GM21576 (cell line): ENCODE measurements around the gene SHISA5.
"Not testable (repeated sequence)": the region's sequence is repeated elsewhere in the genome, so short reads cannot be mapped to it uniquely, and the experiment has no call there.

Experiments used
- ATAC-seq: cut with Tn5 transposase; IDR thresholded peaks from one replicate; pipeline ENCODE4 v1.9.1; 2021; ENCODE audit warnings: mild to moderate bottlenecking, moderate library complexity; ENCODE audit not compliant: unreplicated experiment

Gene SHISA5

DNA sequence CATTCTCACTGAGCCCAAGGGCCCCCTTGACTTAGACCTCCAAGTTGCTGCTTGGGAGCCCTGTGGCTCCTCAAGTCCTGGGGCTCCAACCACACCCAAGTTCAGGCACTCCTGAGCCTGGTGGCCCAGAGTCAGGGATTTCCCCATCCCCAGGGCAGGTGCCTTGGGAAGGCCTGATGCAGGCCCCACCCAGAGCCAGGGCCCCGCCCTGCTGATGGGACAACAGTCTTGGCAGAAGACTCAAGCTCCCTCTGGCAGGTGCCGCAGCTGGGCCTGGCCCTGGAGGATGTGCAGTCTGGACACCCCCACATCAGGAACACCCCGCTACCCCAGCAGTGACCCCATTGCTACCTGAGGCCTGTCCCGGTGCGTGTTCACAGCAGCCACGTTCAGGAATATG, 17.7 kb upstream of the SHISA5 start:
- ATAC-seq: no peak

DNA sequence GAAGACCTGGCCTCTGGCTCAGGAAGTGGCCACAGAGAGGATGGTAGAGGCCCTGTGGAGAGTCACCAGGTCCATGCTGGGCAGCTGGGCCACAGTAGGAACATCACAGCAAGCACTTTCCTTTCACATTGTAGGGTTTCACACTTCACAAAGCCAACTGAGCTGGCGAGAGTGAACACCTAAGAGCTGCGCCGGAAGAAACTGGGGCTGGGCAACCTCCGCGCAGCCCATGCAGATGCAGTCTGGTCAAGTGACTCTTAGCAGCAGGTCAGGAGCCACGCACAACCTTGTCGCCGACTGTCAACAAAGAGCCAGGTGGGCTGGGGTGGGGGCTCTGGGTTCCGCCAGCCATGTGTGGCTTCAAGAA, 15.3 kb upstream of the SHISA5 start:
- no peak for ATAC-seq

DNA sequence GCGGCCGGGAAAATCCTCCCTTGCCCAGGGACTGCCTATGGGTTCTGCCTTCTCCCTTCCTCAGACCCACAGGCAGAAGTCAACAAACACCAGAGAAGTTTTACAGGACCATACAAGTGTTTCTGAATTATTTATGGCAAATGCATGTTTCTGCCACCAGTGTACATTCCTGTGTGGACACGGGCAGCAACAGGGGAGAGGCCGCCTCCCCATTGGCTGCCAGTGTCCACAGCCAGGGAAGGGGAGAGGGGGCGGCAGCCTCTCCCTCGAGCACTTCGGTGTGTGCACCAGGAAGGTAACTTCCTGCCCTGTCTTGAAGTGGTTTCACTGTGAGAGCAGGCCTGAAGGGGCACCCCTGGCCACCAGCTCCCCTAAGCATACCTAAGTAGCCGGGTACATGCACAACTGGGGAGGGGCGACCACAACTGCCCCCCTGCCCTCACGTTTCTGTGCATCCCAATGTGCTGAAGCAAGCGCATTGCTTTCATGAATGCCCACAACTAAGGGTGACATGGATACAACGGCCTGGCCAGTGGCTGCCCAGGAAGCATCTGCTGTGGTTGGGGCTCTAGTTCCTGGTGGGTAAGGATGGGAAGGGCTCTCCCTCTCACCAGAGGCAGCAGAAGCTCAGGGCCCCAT, 14.8 kb upstream of the SHISA5 start:
- no peak for ATAC-seq

DNA sequence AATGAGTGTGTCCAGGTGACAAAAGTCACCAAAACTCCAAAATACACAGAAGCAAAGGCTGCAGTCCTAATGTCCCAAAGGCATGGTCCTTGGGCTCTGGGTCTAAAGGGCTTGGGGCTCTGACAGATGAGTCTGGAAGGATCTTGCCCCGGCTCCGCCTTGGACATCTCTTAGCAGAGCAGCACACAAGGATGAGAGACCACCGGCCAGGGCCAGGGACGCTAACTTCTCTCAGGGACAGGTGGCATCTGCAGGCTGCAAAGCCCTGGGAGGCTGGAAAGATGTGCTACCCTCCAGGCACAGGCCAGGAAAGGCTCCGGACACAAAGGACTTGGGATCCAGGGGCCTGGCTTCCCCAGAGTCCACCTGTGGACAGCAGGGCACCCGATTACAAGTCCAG, 14.1 kb upstream of the SHISA5 start:
- no peak for ATAC-seq

DNA sequence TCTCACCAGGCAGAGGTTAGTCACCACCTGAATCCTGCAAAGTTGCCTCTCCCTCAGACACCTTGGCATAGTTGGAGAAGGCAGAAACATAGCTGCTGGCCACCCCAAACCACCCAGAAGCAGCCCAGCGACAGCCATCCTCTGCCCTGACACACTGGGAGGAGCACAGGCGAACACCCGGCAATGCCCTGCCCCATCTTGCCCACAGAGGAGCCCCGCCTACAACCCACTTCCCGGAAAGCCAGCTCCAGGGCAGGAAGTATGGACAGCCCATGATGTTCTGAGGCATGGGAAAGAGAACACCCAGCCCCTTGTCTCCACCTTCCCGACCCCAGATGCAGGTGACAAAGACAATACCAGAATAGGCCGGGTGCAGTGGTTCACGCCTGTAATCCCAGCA, 12.6 kb upstream of the SHISA5 start:
- ATAC-seq: no peak

DNA sequence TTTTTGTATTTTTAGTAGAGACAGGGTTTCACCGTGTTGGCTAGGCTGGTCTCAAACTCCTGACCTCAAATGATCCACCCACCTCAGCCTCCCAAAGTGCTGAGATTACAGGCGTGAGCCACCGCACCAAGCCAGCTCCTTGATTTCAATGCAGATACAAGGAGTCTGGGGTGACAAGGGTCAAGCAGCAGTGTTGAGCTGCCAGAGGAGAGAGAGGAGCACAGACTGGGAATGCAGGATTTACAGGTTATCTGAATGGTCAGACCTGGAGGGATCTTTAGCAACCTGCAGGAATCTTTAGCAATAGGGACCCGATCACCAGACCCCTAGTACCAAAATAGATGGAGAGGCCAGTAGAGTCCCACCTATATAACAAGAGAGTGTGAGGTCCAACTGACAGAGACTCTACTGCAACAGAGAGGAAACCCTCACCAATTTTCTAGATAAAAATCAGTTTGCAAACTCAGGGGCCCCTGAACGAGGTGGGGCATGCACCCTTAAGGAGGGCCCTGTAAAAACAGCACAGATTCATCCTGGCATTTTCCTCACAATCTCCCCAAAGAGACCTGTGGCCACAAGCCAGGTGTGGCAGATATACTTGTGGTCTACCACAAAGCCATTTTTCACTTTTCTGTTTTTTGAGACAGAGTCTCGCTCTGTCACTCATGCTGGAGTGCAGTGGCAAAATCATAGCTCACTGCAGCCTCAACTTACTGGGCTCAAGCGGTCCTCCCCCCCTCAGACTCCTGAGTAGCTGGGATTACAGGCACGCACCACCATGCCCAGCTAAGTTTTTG, 10.7 kb upstream of the SHISA5 start:
- ATAC-seq: no peak

DNA sequence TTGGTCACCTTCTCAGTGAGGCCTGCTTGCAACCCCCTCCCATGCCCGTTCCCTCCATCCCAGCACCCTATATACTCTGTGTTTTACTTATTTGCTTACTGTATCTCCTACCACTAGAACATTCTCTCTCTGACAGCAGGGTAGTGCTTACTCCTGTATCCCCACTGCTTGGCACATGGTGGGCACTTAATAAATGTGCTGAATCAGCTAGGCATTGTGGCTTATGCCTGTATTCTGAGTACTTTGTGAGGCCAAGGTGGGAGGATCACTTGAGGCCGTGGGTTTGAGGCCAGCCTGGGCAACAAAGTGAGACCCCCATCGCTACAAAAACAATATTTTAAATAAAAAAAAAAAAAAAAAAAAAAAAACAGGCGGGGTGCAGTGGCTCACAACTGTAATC, 7.6 kb upstream of the SHISA5 start:
- no peak for ATAC-seq

DNA sequence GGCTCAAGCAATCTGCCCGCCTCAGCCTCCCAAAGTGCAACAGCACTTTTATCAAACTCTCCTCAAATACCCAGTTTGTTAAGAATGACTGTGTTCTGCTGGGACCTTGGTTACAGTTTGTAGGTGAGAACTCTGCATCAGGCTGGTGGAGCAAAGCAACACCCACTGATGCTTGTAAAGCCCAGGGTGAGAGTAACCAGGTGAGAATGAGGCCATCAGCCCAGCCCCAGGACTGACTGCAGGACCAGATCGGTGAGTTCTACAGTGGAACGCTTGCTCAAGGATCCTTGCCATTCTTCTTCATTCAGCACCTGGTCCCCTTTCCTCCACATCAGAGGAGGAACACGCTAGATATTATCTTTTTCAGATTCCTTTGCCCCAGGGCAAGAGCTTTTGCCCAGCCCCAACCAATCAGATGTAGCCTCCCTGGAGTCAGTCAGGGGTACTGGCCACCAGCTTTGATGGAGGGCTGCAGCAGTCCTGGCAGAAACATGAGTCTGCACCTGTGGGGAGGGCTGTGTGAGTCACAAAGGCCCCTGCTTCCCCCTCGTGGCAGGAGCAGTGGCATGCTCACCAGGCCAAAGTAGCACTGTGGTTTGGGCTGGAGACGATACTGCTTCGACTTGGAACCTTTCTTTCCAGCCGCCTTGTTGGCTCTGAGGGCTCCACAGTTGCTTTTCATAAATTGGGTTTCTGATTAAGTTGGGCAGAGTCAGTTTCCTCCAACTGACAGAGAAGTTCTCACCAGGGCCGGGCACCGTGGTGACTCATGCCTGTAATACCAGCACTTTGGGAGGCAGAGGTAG, 3.5 kb upstream of the SHISA5 start:
- ATAC-seq: peak; percentile 60

DNA sequence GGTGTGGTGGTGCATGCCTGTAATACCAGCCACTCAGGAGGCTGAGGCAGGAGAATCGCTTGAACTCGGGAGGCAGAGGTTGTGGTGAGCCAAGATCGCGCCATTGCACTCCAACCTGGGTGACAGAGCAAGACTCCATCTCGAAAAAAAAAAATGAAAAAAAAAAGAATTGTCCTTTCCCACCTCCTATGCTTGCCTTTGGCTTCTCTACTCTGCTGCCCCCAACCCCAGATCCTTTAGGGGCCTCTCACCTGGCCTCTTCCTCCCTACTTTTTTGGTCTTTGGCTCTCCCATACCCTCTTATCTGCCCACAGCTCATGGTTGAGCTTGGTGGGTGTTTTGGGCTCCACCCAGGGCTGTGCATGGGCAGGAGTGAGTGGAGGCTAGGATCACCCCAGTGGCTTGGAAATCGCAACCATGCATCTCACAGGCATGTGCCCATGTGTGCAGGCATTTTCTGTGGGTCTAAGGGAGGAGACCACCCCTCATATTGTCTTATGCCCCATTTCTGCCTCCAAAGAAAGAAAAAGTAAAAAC, 2.1 kb upstream of the SHISA5 start:
- no peak for ATAC-seq

DNA sequence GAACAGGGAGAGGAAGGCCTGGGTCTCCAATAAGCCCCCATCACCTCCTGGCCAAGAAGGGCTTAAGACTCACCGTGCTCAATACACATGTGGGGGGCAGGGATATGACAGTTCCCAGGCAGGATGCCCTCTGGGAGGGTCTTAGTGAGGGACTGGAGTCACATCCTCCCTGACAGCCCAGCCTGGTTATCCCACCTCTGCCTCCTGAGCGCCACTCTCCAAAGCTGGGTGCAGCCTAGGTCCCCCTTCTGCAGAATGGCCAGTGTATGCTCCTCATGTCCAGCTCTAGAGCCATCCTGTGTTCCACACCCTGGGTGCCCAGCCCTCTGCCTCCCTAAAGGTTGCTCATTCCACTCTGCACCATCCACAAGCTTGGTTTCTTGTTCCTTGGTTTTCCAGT, 1.2 kb upstream of the SHISA5 start:
- no peak for ATAC-seq

DNA sequence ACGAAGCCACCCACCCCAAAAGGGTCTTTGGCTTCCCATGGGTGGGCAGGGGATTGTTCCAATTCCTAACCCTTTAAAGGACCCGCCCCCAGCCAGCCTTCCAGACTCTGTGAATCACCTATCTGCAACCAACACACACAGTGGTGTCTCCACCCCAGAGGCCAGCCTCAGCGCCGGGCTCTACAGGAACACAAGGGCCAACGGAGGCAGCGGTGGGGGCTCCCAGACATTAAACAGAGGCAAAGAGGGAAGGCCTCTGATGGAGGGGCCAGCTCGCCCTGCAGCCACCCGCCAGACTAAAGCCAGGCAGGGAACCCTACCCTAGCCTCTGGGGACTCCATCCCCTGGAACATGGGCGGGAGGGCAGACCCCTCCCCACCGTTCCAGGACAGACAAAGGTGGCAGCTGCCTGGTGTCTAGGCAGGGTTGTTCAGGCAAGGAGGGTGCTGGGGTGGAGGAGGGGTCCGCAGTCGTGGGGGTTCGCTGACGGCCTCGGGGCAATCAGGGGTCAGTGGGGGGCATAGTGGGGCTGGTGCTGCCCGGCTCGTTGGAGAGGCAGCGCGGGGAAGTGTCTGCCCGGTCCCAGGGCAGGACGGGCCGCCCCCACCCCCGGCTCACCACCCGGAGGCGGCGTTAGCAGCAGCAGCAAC, 448 bp downstream of the SHISA5 start:
- ATAC-seq: no peak

DNA sequence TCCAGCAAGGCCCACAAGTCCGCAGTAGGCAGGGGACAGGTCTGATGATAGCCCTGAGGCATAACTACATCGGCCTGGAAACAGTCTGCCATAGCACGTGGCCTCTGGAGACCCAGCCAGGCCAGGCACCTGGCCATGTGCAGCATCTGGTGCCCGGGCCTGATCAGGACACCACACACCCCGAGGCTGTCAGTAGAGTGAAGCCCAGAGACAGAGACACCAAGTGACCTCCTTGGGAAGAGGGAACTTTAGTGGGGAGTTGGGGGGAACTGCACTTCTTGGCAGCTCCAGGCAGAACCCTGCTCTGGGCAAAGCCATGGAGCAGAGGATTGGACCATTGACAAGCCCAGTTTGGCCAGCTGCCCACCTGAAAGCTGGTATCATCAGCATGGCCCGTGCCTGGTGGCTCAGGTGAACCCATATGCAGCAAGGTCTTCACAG, 1.2 kb downstream of the SHISA5 start:
- no peak for ATAC-seq

DNA sequence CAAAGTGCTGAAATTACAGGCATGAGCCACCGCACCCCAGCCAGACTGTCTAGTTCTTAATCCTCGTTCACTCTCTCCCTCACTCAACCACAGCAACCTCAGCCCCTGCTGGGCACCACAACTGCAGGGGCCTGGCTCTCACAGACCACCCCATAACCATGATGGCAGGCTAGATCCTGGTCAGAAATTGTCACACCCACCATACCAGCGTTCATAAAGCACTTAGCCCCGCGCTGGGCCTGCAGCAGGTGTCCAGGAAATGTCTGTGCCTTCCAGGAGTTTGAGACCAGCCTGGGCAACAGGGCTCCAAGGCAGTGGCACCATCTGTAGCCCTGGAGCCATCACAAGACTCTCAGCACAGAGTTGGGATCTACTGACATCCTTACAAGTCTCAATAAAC, 1.9 kb downstream of the SHISA5 start:
- no peak for ATAC-seq

DNA sequence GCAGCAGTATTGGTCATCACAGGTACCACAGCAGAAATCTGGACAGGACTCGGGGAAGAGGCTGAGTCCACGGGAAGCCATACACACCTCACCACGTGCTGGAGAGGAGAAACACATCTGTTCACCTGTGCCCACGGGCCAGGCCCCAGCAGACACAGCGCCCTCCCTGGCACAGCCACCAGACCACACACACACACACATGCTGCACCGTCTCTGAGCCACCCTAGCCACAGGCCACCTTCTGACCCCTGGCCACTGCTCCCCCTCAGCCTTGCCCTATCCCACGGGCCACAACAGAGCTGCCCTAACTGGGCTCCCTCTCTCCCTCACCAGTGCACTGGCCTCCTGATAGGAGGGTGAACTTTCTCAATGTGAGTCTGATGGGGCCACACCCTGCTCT, 2.8 kb downstream of the SHISA5 start:
- no peak for ATAC-seq

DNA sequence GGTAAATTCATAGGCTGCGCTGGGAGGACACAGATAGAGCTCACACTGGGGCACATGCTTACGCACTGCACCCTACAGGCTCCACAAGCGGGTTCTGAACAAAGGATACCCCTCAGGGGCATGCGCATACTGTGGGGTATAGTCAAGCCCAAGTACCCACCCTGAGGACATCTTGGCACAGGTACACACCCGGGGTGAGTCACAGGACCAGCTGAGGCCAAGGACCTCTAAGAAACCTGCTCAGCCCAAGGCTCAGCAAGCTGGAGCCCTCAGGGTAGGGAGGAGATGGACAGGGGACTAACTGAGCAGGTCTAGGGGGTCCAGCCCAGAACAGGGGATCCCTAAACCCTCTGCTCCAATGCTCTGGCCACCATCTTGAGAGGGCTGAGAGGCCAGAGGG, 3.3 kb downstream of the SHISA5 start:
- ATAC-seq: no peak

DNA sequence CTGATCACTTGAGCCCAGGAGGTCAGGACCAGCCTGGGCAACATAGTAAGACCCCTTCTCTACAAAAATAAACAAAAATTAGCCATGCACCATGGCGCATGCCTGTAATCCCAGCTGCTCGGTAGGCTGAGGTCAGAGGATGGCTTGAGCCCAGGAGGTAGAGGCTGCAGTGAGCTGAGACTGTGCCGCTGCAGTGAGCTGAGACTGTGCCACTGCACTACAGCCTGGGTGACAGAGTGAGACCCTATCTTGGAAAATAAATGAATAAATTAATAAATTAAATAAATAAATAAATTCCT, 10.8 kb downstream of the SHISA5 start:
- no peak for ATAC-seq

DNA sequence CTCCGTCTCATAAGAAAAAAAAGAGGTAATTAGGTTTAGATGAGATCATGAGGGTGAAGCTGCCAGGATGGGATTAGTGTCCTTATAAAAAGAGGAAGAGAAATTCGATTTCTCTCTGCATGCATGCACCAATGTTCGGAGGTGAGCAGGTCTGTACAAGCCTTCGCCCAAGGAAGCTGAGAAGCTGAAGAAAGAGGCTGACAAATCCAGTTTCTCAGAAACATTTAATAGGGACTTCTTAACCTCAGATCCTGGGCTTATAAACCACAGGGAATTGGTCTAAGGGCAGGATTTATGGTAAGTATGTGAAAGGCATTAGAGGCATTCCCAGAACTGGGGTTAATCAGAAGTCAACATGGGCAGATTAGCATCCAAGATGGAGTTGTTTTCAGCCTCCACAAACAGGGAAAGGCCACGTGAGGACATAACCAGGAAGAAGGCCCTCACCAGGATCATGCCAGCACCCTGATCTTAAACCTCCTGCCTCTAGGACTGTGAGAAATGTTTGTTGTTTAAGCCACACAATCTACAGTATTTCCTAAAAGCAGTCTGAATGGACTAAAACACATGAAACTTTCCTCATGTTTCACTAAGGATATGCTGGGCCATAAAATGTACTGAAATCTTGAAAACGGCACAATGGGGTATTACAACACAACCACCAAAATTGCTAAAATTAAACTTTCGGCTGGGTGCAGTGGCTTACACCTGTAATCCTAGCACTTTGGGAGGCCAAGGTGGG, 11.3 kb downstream of the SHISA5 start:
- ATAC-seq: no peak

DNA sequence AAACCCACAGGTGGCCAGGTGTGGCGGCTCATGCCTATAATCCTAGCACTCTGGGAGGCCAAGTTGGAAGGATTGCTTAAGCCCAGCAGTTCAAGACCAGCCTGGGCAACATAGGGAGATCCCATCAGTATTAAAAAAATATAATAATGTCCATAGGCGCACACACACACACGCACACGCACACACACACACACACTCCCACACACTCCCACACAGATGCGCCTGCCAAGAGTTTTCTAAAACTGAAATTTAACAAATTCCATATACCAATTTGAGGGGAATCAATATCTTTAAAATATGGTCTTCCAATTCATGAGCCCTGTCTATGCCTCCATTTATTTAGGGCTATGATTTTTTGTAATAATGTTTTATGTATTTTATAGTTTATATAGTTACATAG, 17.0 kb downstream of the SHISA5 start:
- no peak for ATAC-seq

DNA sequence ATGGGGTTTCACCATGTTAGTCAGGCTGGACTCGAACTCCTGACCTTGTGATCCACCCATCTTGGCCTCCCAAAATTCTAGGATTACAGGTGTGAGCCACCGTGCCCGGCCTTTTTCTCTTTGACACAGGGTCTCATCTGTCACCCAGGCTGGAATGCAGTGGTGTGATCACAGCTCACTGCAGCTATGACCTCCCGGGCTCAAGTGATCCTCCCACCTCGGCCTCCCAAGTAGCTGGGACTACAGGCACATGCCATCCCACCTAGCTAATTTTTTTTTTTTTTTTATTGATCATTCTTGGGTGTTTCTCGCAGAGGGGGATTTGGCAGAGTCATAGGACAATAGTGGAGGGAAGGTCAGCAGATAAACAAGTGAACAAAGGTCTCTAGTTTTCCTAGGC, 21.2 kb downstream of the SHISA5 start:
- ATAC-seq: not testable (repeated sequence)

DNA sequence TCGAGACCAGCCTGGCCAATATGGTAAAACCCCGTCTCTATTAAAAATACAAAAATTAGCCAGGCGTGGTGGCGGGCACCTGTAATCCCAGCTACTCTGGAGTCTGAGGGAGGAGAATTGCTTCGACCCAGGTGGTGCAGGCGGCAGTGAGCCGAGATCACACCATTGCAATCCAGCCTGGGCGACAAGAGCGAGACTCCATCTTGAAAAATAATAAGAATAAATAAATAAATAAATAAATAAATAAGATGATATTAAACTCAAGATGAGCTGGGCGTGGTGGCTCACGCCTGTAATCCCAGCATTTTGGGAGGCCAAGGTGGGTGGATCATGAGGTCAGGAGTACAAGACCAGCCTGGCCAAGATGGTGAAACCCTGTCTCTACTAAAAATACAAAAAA, 23.1 kb downstream of the SHISA5 start:
- not testable (repeated sequence) for ATAC-seq
